Heart left ventricle (tissue), 16 donors: Measurements from ENCODE around the gene RPL6. TPM values are rescaled to one million over a fixed set of nuclear protein-coding genes. Genes with fewer than 3 reads are reported as not detected.
"Not testable (repeated sequence)": the region's sequence is repeated elsewhere in the genome, so short reads cannot be mapped to it uniquely, and the experiment has no call there.

Experiments
- ATAC-seq, 4 donors: fragments of 200-7000 bp; cut with Tn5 transposase; one replicate each; pipeline ENCODE4 v1.9.1; 2020 to 2022; ENCODE audit warnings: moderate library complexity in 4 of 4, mild to moderate bottlenecking in 3 of 4, moderate number of reproducible peaks in 1 of 4
- DNase-seq, 5 donors: peaks; one replicate each; pipeline ENCODE4 v3.0.0-alpha.2; 2020
- H3K27ac ChIP-seq, 12 donors: fragments of 200-600 bp; sonication (generic) in 4 of 12; one replicate each; pipeline versions ENCODE4 v1.5.0 to v1.8.0; 2016 to 2022; ENCODE audit warnings: mild to moderate bottlenecking in 2 of 12
- H3K27me3 ChIP-seq, 9 donors: fragments of 200-600 bp; sonication (generic) in 2 of 9; one replicate each; pipeline versions ENCODE4 v1.5.1 to v1.8.0; 2016 to 2022; ENCODE audit warnings: mild to moderate bottlenecking in 3 of 9
- H3K36me3 ChIP-seq, 9 donors: fragments of 200-600 bp; sonication (generic) in 2 of 9; one replicate each; pipeline versions ENCODE4 v1.5.0 to v1.8.0; 2018 to 2022; ENCODE audit warnings: mild to moderate bottlenecking in 2 of 9
- H3K4me1 ChIP-seq, 12 donors: fragments of 200-600 bp; sonication (generic) in 4 of 12; one replicate each; pipeline versions ENCODE4 v1.5.0 to v1.8.0; 2016 to 2022; ENCODE audit warnings: mild to moderate bottlenecking in 3 of 12
- H3K4me3 ChIP-seq, 12 donors: fragments of 200-600 bp; sonication (generic) in 4 of 12; one replicate each; pipeline versions ENCODE4 v1.5.0 to v1.8.0; 2017 to 2022; ENCODE audit warnings: mild to moderate bottlenecking in 9 of 12, moderate library complexity in 4 of 12
- H3K9me3 ChIP-seq, 12 donors: fragments of 200-600 bp; sonication (generic) in 4 of 12; one replicate each; pipeline versions ENCODE4 v1.5.0 to v1.8.0; 2016 to 2022; ENCODE audit warnings: mild to moderate bottlenecking in 1 of 12
- CTCF ChIP-seq, 12 donors: fragments of 200-600 bp; sonication (generic) in 4 of 12; IDR thresholded peaks; one replicate each; pipeline versions ENCODE4 v1.5.0 to v1.8.0; 2018 to 2022; ENCODE audit warnings: antibody characterized with exemption in 12 of 12, mild to moderate bottlenecking in 5 of 12
- POLR2A ChIP-seq, 2 donors: fragments of 450-650 bp; IDR thresholded peaks; one replicate each; pipeline ENCODE4 v1.6.1; 2017; ENCODE audit warnings: antibody characterized with exemption in 2 of 2, mild to moderate bottlenecking in 2 of 2, moderate library complexity in 2 of 2
- WGBS, 4 donors: extraction: QIAGEN DNeasy Blood & Tissue Kit in 2 of 4; methylation state at CpG; one replicate each; pipeline versions ENCODE4 v1.1.5 to v1.1.7; 2013 to 2018; 5-methylcytosine and 5-hydroxymethylcytosine counted together
- intact Hi-C, 10 donors: fragments of 100-400 bp; cut with DNase I; formaldehyde crosslinking; loops; one replicate each; pipeline versions ENCODE4 v1.11.1 to v1.14.2; 2022
- polyA plus RNA-seq, 2 donors: library from polyadenylated mRNA; stranded (reverse); fragments of 200-250 nt; gene quantifications; one replicate each; pipeline ENCODE4 v1.2.3, GENCODE V29; 2013
- total RNA-seq, 9 donors: library from RNA; depleted of rRNA in 2 of 9; stranded (reverse); fragments of >200 nt in 2 of 9; fragmentation: NEBNext Ultra II Directional in 3 of 9; extraction: Animal tissue kit (Norgen Biotek cat#: 25700) in 3 of 9; gene quantifications; one replicate each; pipeline versions ENCODE4 v1.1.0 to v1.2.4, GENCODE V29; 2016 to 2023
- donor health status: ischemic (EF 13 %, LVEDD 7.1; RV severe dilation, severe dysfunction).
- donor health status: healthy with polysubstance abuse.
- donor health status: DM: no; HTN: yes; CAD: no.
- donor health status: DM: no; HTN: no; CAD: no.
- donor health status: ischemic (EF 25% LVEDD 6.9; RV normal size, moderate dysfunction).
- donor health status: ischemic (EF 25% LVEDD 5.7; RV mildly dilated, moderate dysfunction).
- donor health status: healthy.
- donor health status: DM: yes; HTN: yes; CAD: no.
- donor health status: ischemic (EF 35%, LVEDD 5.7; RV mildly dilated, moderate dysfunction).
- donor health status: nonischemic (EF 11% LVEDD 7.7; RV severe dilation, severe dysfunction).
- donor health status: DM: yes; HTN: yes; CAD: no.
- donor health status: PGD.
- donor health status: ischemic (EF 29% LVEDD 5.4; RV normal size, mild dysfunction).
- donor health status: nonischemic (EF 23%, LVEDD 6.1; RV moderate dilation, normal function).

The RPL6 gene
- total and polyA plus RNA-seq, 11 donors: 572 to 1,760 (median 753) TPM

- no peaks in the 10 kb centered on the region for H3K9me3 ChIP-seq
- intact Hi-C loops: no loop called here
- TF ChIP-seq POLR2A (IDR thresholded peaks at IDR 0.05): no peak
- no peak for TF ChIP-seq CTCF (IDR thresholded peaks at IDR 0.05)
- H3K27me3 ChIP-seq: no peaks in the 10 kb centered on the region
- ATAC-seq: no peak
- WGBS, 4 donors: 73 to 88% (median 80%) methylated on average over 3 of the region's 3 CpGs
- H3K27ac ChIP-seq: no peak overlapping the region
- H3K36me3 ChIP-seq: peaks cover 0 to 54% (median 51%) of the 10 kb centered on the region in 9 donors
- H3K4me1 ChIP-seq: peaks cover 0 to 7% (median 0%) of the 10 kb centered on the region in 12 donors
- H3K4me3 ChIP-seq: no peak overlapping the region
- DNase-seq: no peak
Measured at GRCh38 chr12:112446008-112446725, 36.8 kb upstream of the RPL6 start.

- 97 to 98% (median 98%) methylated on average over 4 of the region's 4 CpGs for WGBS, 4 donors
Measured at GRCh38 chr12:112443916-112444315, 34.5 kb upstream of the RPL6 start.

GRCh38 chr12:112440653-112441052, 31.2 kb upstream of the RPL6 start:
- WGBS, 4 donors: 96 to 99% (median 96%) methylated on average over 9 of the region's 9 CpGs

More at GRCh38 chr12:112443916-112444315, 34.5 kb upstream of the RPL6 start:
- H3K27ac ChIP-seq: no peak overlapping the region
- H3K4me1 ChIP-seq: peaks cover 0 to 7% (median 0%) of the 10 kb centered on the region in 12 donors
- intact Hi-C loops: no loop called here
- no peak overlapping the region for H3K4me3 ChIP-seq
- TF ChIP-seq CTCF (IDR thresholded peaks at IDR 0.05) (no peak), POLR2A (IDR thresholded peaks at IDR 0.05) (no peak)
- H3K9me3 ChIP-seq: no peaks in the 10 kb centered on the region
- DNase-seq (no peak), ATAC-seq (no peak)
- H3K27me3 ChIP-seq: no peaks in the 10 kb centered on the region
- H3K36me3 ChIP-seq: peaks cover 0 to 32% (median 29%) of the 10 kb centered on the region in 9 donors

GRCh38 chr12:112439769-112440168, 30.4 kb upstream of the RPL6 start:
- no peak overlapping the region for H3K27ac ChIP-seq
- no peaks in the 10 kb centered on the region for H3K9me3 ChIP-seq
- ATAC-seq (no peak), DNase-seq (no peak)
- no peak for TF ChIP-seq POLR2A (IDR thresholded peaks at IDR 0.05)
- no peak overlapping the region for H3K4me3 ChIP-seq
- intact Hi-C loops: no loop called here
- no peaks in the 10 kb centered on the region for H3K36me3 ChIP-seq
- peaks cover 0 to 10% (median 0%) of the 10 kb centered on the region in 12 donors for H3K4me1 ChIP-seq
- H3K27me3 ChIP-seq: no peaks in the 10 kb centered on the region

More at GRCh38 chr12:112440653-112441052, 31.2 kb upstream of the RPL6 start:
- H3K36me3 ChIP-seq, H3K27ac ChIP-seq, DNase-seq, H3K9me3 ChIP-seq, H3K4me3 ChIP-seq, ATAC-seq, intact Hi-C loops, H3K27me3 ChIP-seq: not testable (repeated sequence)
- H3K4me1 ChIP-seq: peaks cover 0 to 10% (median 0%) of the 10 kb centered on the region in 12 donors

GRCh38 chr12:112438645-112439044, 29.2 kb upstream of the RPL6 start:
- H3K9me3 ChIP-seq, H3K27me3 ChIP-seq, intact Hi-C loops, ATAC-seq, H3K36me3 ChIP-seq, H3K27ac ChIP-seq, DNase-seq, H3K4me3 ChIP-seq: not testable (repeated sequence)
- WGBS, 4 donors: 94 to 100% (median 97%) methylated on average over 1 of the region's 1 CpG
- peaks cover 0 to 10% (median 0%) of the 10 kb centered on the region in 12 donors for H3K4me1 ChIP-seq
